DOHH2 (cell line): Measurements from ENCODE around the gene NXPH4.

Experiments
- CTCF ChIP-seq: fragments of 200-600 bp; sonication (generic); IDR thresholded peaks from one replicate; pipeline ENCODE4 v1.5.1; 2014; ENCODE audit warnings: antibody characterized with exemption, mild to moderate bottlenecking, low read depth, low read length; ENCODE audit not compliant: poor library complexity, severe bottlenecking
- EZH2phosphoT487 ChIP-seq: fragments of 200-600 bp; sonication (generic); IDR thresholded peaks from 2 replicates; pipeline ENCODE4 v1.6.1; 2017; ENCODE audit warnings: borderline replicate concordance, mild to moderate bottlenecking, antibody characterized with exemption, low read length, moderate library complexity, mixed read lengths

- no peak for TF ChIP-seq CTCF
- no peak for TF ChIP-seq EZH2phosphoT487
These were observed 15.0 kb upstream of the NXPH4 start for GRCh38 chr12:57201631-57202030.
